ENCODE data around the gene ACSS2.

ACSS2 gene

GRCh38 chr20:34876406-34877282 is at the start of gene ACSS2:
ACSS2 (plus strand) TSS chr20:34876612; CDS start chr20:34876646, 34 bp downstream.
- Mint-ChIP-seq H3K36me3 (ENCODE audit: low read depth) (no peaks in the 10 kb centered on the region), H3K9me3 (no peaks in the 10 kb centered on the region), H3K27me3 (no peaks in the 10 kb centered on the region), H3K4me3 (peak within 1 kb of the TSS; percentile 87), H3K27ac (peak within 1 kb of the TSS; percentile 64), H3K4me1 (peaks cover 39% of the 10 kb centered on the region)
- DNase-seq = no peak
- ATAC-seq = peak; percentile 25

GRCh38 chr20:34829191-34829590 is 47.2 kb upstream of the ACSS2 start:
- ATAC-seq = no peak
- Mint-ChIP-seq H3K4me3 (no peak overlapping the region), H3K4me1 (peaks cover 13% of the 10 kb centered on the region), H3K9me3 (no peaks in the 10 kb centered on the region), H3K27me3 (no peaks in the 10 kb centered on the region), H3K36me3 (ENCODE audit: low read depth) (no peaks in the 10 kb centered on the region), H3K27ac (no peak overlapping the region)
- DNase-seq = no peak

- H3K27me3 Mint-ChIP-seq = no peaks in the 10 kb centered on the region
- DNase-seq (no peak), ATAC-seq (no peak)
- H3K4me1 Mint-ChIP-seq = no peaks in the 10 kb centered on the region
- H3K4me3 Mint-ChIP-seq = no peak overlapping the region
- H3K9me3 Mint-ChIP-seq = no peaks in the 10 kb centered on the region
- no peaks in the 10 kb centered on the region for H3K36me3 Mint-ChIP-seq (ENCODE audit: low read depth)
- H3K27ac Mint-ChIP-seq = no peak overlapping the region
Observed at GRCh38 chr20:34831936-34832335, 44.5 kb upstream of the ACSS2 start.

- H3K4me1 Mint-ChIP-seq = no peaks in the 10 kb centered on the region
- no peak overlapping the region for H3K27ac Mint-ChIP-seq
- no peaks in the 10 kb centered on the region for H3K9me3 Mint-ChIP-seq
- H3K27me3 Mint-ChIP-seq = peaks cover 2% of the 10 kb centered on the region
- H3K4me3 Mint-ChIP-seq = no peak overlapping the region
- DNase-seq (no peak), ATAC-seq (no peak)
- no peaks in the 10 kb centered on the region for H3K36me3 Mint-ChIP-seq (ENCODE audit: low read depth)
Observed at GRCh38 chr20:34834459-34834893, 41.9 kb upstream of the ACSS2 start.

GRCh38 chr20:34842143-34842542 is 34.3 kb upstream of the ACSS2 start:
- no peak overlapping the region for H3K4me3 Mint-ChIP-seq
- H3K9me3 Mint-ChIP-seq = no peaks in the 10 kb centered on the region
- ATAC-seq (no peak), DNase-seq (no peak)
- no peaks in the 10 kb centered on the region for H3K4me1 Mint-ChIP-seq
- peaks cover 2% of the 10 kb centered on the region for H3K27me3 Mint-ChIP-seq
- H3K27ac Mint-ChIP-seq = no peak overlapping the region
- H3K36me3 Mint-ChIP-seq (ENCODE audit: low read depth) = no peaks in the 10 kb centered on the region

GRCh38 chr20:34843421-34843820 is 33.0 kb upstream of the ACSS2 start:
- Mint-ChIP-seq H3K27ac (no peak overlapping the region), H3K36me3 (ENCODE audit: low read depth) (no peaks in the 10 kb centered on the region), H3K4me1 (no peaks in the 10 kb centered on the region), H3K4me3 (no peak overlapping the region), H3K9me3 (no peaks in the 10 kb centered on the region), H3K27me3 (peaks cover 2% of the 10 kb centered on the region)
- no peak for ATAC-seq
- DNase-seq = no peak

- ATAC-seq = no peak
- Mint-ChIP-seq H3K9me3 (no peaks in the 10 kb centered on the region), H3K4me1 (no peaks in the 10 kb centered on the region), H3K36me3 (ENCODE audit: low read depth) (no peaks in the 10 kb centered on the region), H3K4me3 (no peak overlapping the region), H3K27ac (no peak overlapping the region), H3K27me3 (no peaks in the 10 kb centered on the region)
- no peak for DNase-seq
Observed at GRCh38 chr20:34848597-34848996, 27.8 kb upstream of the ACSS2 start.

GRCh38 chr20:34849778-34850177 is 26.6 kb upstream of the ACSS2 start:
- Mint-ChIP-seq H3K27ac (no peak overlapping the region), H3K36me3 (ENCODE audit: low read depth) (no peaks in the 10 kb centered on the region), H3K4me1 (no peaks in the 10 kb centered on the region), H3K4me3 (no peak overlapping the region), H3K27me3 (no peaks in the 10 kb centered on the region), H3K9me3 (no peaks in the 10 kb centered on the region)
- ATAC-seq (no peak), DNase-seq (no peak)

- Mint-ChIP-seq H3K4me1 (no peaks in the 10 kb centered on the region), H3K27me3 (no peaks in the 10 kb centered on the region)
Observed at GRCh38 chr20:34850969-34851368, 25.4 kb upstream of the ACSS2 start.

GRCh38 chr20:34852298-34852697 is 24.1 kb upstream of the ACSS2 start:
- no peaks in the 10 kb centered on the region for H3K27me3 Mint-ChIP-seq
- H3K4me1 Mint-ChIP-seq = no peaks in the 10 kb centered on the region
- no peak overlapping the region for H3K4me3 Mint-ChIP-seq
- H3K27ac Mint-ChIP-seq = no peak overlapping the region
- ATAC-seq (no peak), DNase-seq (no peak)
- no peaks in the 10 kb centered on the region for H3K9me3 Mint-ChIP-seq
- no peaks in the 10 kb centered on the region for H3K36me3 Mint-ChIP-seq (ENCODE audit: low read depth)

More at GRCh38 chr20:34850969-34851368, 25.4 kb upstream of the ACSS2 start:
- Mint-ChIP-seq H3K9me3 (no peaks in the 10 kb centered on the region), H3K36me3 (ENCODE audit: low read depth) (no peaks in the 10 kb centered on the region), H3K27ac (no peak overlapping the region), H3K4me3 (no peak overlapping the region)
- no peak for DNase-seq
- no peak for ATAC-seq

GRCh38 chr20:34859367-34859766 is 17.0 kb upstream of the ACSS2 start:
- no peak for ATAC-seq
- no peaks in the 10 kb centered on the region for H3K9me3 Mint-ChIP-seq
- H3K36me3 Mint-ChIP-seq (ENCODE audit: low read depth) = no peaks in the 10 kb centered on the region
- no peaks in the 10 kb centered on the region for H3K27me3 Mint-ChIP-seq
- H3K4me3 Mint-ChIP-seq = no peak overlapping the region
- no peaks in the 10 kb centered on the region for H3K4me1 Mint-ChIP-seq
- DNase-seq = no peak
- H3K27ac Mint-ChIP-seq = no peak overlapping the region

- Mint-ChIP-seq H3K4me1 (no peaks in the 10 kb centered on the region), H3K9me3 (no peaks in the 10 kb centered on the region), H3K4me3 (no peak overlapping the region), H3K27me3 (no peaks in the 10 kb centered on the region), H3K27ac (no peak overlapping the region), H3K36me3 (ENCODE audit: low read depth) (no peaks in the 10 kb centered on the region)
- DNase-seq (no peak), ATAC-seq (no peak)
Observed at GRCh38 chr20:34859826-34860545, 16.4 kb upstream of the ACSS2 start.

GRCh38 chr20:34861386-34862084 is 14.9 kb upstream of the ACSS2 start:
- ATAC-seq = no peak
- no peaks in the 10 kb centered on the region for H3K36me3 Mint-ChIP-seq (ENCODE audit: low read depth)
- H3K9me3 Mint-ChIP-seq = no peaks in the 10 kb centered on the region
- H3K4me3 Mint-ChIP-seq = no peak overlapping the region
- no peak for DNase-seq
- no peaks in the 10 kb centered on the region for H3K27me3 Mint-ChIP-seq
- H3K27ac Mint-ChIP-seq = no peak overlapping the region
- no peaks in the 10 kb centered on the region for H3K4me1 Mint-ChIP-seq

GRCh38 chr20:34862724-34863123 is 13.7 kb upstream of the ACSS2 start:
- Mint-ChIP-seq H3K27me3 (no peaks in the 10 kb centered on the region), H3K4me3 (no peak overlapping the region), H3K36me3 (ENCODE audit: low read depth) (no peaks in the 10 kb centered on the region), H3K4me1 (no peaks in the 10 kb centered on the region), H3K9me3 (no peaks in the 10 kb centered on the region), H3K27ac (no peak overlapping the region)
- DNase-seq = no peak
- no peak for ATAC-seq
